Lower leg skin (tissue), 4 donors: Measurements from ENCODE around the gene KRT9. TPM values are rescaled to one million over a fixed set of nuclear protein-coding genes. Genes with fewer than 3 reads are reported as not detected.
"Not testable (repeated sequence)": the region's sequence is repeated elsewhere in the genome, so short reads cannot be mapped to it uniquely, and the experiment has no call there.

ENCODE experiments used
- DNase-seq, 2 donors: peaks; one replicate each; pipeline ENCODE4 v3.0.0-alpha.2; 2019; ENCODE audit warnings: low spot score in 2 of 2
- H3K4me3 ChIP-seq: fragments of 200-600 bp; sonication (generic); 2 replicates; pipeline ENCODE4 v1.5.1; 2017; ENCODE audit warnings: mild to moderate bottlenecking, low read depth; ENCODE audit not compliant: poor library complexity, severe bottlenecking
- CTCF ChIP-seq, 3 donors: fragments of 450-650 bp; IDR thresholded peaks; one replicate each; pipeline ENCODE4 v1.5.1; 2016; ENCODE audit warnings: antibody characterized with exemption in 3 of 3, mild to moderate bottlenecking in 3 of 3, moderate library complexity in 2 of 3
- POLR2A ChIP-seq, 2 donors: fragments of 450-650 bp; IDR thresholded peaks; one replicate each; pipeline ENCODE4 v1.6.1; 2016 to 2017; ENCODE audit warnings: antibody characterized with exemption in 2 of 2, mild to moderate bottlenecking in 1 of 2, moderate library complexity in 1 of 2
- WGBS, 2 donors: methylation state at CpG; one replicate each; pipeline ENCODE4 v1.1.5; 2018; 5-methylcytosine and 5-hydroxymethylcytosine counted together
- intact Hi-C: fragments of 100-400 bp; cut with DNase I; formaldehyde crosslinking; loops from one replicate; pipeline ENCODE4 v1.15.0; 2023; ENCODE audit warnings: low total_unique reads
- total RNA-seq, 4 donors: library from RNA; depleted of rRNA; stranded (reverse); fragments of >200 nt; gene quantifications; one replicate each; pipeline ENCODE4 v1.1.0, GENCODE V29; 2016

Gene KRT9
- total RNA-seq, 4 donors from 2014 or later = 0.47 to 1.6 (median 0.91) TPM; not detected in 1

DNA sequence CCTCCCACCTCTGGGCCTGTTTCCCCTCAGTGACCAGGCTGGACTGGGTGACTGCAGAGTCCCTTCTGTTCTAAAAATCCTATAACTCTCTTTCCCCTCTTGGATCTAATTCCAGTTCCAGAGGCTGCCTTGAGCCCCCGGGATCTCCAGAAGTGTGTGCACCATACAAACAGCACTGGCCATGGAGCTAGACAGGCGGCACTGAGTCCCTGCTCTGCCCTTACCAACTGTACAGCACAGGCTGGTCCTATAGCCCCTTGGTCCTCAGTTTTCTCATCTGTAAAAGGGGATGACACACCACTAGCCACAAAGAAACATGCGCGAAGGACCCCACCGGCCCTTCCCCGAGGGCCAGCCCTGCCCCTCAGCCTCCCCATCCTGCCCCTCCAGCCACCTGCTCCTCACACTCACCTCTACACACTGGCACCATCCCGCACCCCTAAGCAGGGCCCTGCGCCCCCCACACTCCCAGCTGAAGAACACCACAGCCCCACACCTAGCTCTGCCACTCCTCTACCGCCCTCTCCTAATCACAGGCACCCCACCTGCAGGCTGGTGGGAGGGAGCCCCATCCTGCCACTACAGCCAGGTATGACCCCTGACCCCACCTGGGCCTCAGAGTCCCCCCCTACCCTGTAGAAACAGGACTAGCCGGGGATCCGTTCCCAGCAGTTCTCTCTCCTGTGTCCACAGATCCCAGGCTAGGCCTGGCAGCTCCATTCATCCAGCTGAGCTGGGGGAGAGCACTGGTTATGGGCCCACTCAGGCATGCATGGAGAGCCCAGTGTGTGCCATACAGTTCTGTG lies 41.6 kb upstream of the KRT9 start:
- whole genome bisulfite sequencing, 2 donors = 74 to 84% methylated on average over 11 of the region's 11 CpGs
- intact Hi-C loops = no loop called here
- no peak for TF ChIP-seq CTCF (IDR thresholded peaks at IDR 0.05)
- no peak for TF ChIP-seq POLR2A (IDR thresholded peaks at IDR 0.05)

GRCh38 chr17:41612376-41613160 lies 40.7 kb upstream of the KRT9 start, which contains the start of gene KRT16:
TSS of gene KRT16 (minus strand) at chr17:41612767. CDS start at chr17:41612688, 79 bp downstream.
- DNase-seq, intact Hi-C loops, H3K4me3 ChIP-seq: not testable (repeated sequence)
- WGBS, 2 donors = 56 to 59% methylated on average over 27 to 28 of the region's 31 CpGs

More for the DNA sequence above, 41.6 kb upstream of the KRT9 start:
- no peak for DNase-seq
- H3K4me3 ChIP-seq = no peak overlapping the region

- no peak for DNase-seq
- WGBS, 2 donors = 88 to 93% methylated on average over 24 to 25 of the region's 25 CpGs
Observed at GRCh38 chr17:41610965-41611640, 39.2 kb upstream of the KRT9 start.

GRCh38 chr17:41610061-41610517 lies 38.2 kb upstream of the KRT9 start:
- DNase-seq, intact Hi-C loops, H3K4me3 ChIP-seq: not testable (repeated sequence)
- 40 to 46% methylated on average over 10 of the region's 10 CpGs for WGBS, 2 donors

More at GRCh38 chr17:41610965-41611640, 39.2 kb upstream of the KRT9 start:
- TF ChIP-seq POLR2A (IDR thresholded peaks at IDR 0.05) = no peak
- no peak for TF ChIP-seq CTCF (IDR thresholded peaks at IDR 0.05)
- intact Hi-C loops = no loop called here
- no peak overlapping the region for H3K4me3 ChIP-seq

DNA sequence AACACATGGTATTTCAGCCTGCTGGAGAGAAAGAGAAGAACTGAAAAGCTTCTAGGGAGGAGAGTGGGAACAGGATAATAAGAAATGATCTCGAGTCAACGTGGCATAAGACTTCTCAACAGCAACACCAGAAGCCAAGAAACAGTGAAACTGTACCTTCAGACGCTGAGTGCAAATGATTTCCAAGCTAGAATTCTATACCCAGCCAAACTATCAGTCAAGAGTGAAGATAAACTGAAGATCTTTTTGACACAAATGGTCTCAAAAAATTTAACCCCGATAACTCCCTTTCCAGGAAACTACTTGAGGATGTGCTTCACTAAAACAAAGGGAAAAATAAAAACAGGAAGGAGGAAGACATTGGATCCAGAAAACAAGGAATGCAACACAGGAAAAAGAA lies 35.1 kb upstream of the KRT9 start:
- 67 to 83% methylated on average over 4 of the region's 4 CpGs for WGBS, 2 donors
- intact Hi-C loops = not testable (repeated sequence)

DNA sequence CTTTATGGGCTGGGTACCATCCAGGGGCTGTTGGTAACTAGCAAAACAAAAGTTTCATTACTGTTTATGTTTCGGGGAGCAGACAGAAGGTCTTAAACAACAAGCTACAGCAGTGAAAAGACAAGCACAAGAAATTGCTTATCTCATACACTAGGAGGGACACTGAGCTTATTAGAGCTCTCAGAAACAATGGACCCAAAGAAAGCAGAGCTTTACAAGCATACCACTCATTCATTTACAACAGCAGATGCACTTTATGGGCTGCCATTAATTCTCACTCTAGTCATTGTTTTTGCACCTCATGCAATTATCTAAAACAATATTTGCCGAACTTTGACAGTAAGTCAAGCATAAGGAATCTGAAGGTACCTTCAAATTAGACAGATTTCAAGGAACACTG lies 30.7 kb upstream of the KRT9 start:
- TF ChIP-seq CTCF (IDR thresholded peaks at IDR 0.05) (no peak), POLR2A (IDR thresholded peaks at IDR 0.05) (no peak)
- no peak for DNase-seq
- intact Hi-C loops = no loop called here
- 70 to 75% methylated on average over 2 of the region's 2 CpGs for WGBS, 2 donors
- H3K4me3 ChIP-seq = no peak overlapping the region

More for the DNA sequence above, 35.1 kb upstream of the KRT9 start:
- not testable (repeated sequence) for H3K4me3 ChIP-seq, DNase-seq

DNA sequence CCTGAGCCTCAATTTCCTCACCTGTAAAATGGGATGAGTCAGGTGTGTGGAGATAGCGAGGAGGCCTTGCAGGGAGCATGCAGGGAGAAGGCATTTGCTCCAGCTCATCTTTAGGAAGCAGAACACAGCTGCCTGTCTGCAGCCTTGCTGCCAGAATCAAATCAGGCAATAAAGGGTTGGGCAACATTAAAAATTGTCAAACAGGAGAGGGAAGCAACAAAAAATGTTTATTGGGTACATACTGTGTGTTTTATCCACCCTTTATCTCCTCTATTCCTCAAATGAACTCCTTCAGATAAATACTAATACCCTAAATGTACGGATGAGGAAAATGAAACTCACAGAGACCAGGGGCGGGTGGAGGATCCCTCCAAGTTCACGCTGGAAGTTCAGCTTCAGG lies 28.5 kb upstream of the KRT9 start:
- intact Hi-C loops = no loop called here
- WGBS, 2 donors = 69 to 72% methylated on average over 4 of the region's 4 CpGs
- TF ChIP-seq CTCF (IDR thresholded peaks at IDR 0.05) = no peak
- no peak for TF ChIP-seq POLR2A (IDR thresholded peaks at IDR 0.05)
- DNase-seq = no peak
- no peak overlapping the region for H3K4me3 ChIP-seq
